GM18909 (cell line): ENCODE data around the gene FBXW5.

Experiments
- ATAC-seq: cut with Tn5 transposase; IDR thresholded peaks from one replicate; pipeline ENCODE4 v1.9.1; 2021; ENCODE audit warnings: mild to moderate bottlenecking; ENCODE audit not compliant: unreplicated experiment, poor library complexity

FBXW5 gene

DNA sequence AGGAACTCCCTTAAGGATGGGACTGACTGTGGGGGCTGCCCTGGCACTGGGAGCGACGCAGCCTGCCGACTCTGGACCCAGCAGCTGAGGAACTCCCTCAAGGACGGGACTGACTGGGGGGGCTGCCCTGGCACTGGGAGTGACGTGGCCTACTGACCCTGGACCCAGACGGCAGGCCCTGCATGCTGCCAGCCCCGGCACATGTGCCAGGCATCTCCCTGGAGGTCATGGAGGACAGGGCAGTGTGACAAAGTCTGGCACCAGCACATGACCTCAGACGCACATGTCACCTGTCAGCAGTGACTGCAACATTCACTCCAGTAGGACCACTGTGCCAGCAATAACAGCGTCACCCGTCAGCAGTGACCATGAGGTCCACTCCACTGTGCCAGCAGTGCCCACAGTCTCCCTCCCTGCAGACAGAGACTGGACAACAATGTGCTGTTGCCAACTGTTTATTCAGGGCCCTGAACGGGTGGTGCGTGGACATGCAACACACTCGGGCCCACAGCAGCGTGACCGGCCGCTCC lies 4.5 kb downstream of the FBXW5 start:
- ATAC-seq, result no peak

DNA sequence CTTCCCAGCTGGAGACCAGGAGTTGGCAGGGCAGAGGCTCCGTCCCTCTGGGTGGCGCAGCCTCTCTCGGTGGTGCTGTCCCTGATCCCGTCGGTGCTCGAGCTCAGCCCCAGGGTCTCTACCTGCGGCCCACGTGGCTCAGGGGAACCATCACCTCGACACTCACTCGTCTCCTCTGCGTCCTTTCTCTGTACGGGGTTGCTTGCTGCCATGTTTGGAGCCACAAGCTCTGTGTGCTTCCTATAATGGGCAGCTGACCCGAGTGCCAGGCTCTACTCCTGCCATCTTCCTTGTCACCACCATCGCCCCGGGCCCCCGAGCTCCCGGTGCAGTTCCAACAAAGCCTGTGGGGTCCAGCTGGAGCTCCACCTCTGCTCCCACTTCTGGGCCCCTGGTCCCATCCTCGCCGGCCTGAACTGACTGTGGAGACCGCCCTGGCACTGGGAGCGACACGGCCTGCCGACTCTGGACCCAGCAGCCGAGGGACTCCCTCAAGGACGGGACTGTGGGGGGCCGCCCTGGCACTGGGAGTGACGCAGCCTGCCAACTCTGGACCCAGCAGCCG lies 5.0 kb downstream of the FBXW5 start:
- ATAC-seq, result no peak

GRCh38 chr9:136937186-136938001 lies 7.1 kb downstream of the FBXW5 start:
- no peak for ATAC-seq

- ATAC-seq, result no peak
Observed at GRCh38 chr9:136936645-136937170, 7.8 kb downstream of the FBXW5 start.

DNA sequence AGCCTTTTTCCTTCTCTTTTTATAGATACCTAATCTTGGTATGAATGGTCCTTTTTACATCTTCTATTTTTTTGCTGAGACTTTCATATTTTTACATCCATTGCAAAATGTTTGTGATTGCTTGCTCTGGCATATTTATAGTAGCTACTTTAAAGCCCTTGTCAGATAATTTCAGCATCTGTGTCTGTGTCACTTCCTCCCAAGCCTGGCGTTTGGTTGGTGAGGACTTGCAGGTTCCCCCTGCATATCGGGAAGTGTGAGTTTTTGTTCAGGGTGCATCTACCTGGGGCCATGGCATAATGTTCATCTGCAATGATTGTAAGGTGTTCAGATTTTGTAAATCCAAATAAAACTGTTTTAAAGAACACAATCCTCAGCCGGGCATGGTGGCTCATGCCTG lies 8.9 kb downstream of the FBXW5 start:
- ATAC-seq, result no peak

- no peak for ATAC-seq
Observed at GRCh38 chr9:136934277-136934676, 10.3 kb downstream of the FBXW5 start.

- no peak for ATAC-seq
Observed at GRCh38 chr9:136931611-136932130, 12.9 kb downstream of the FBXW5 start.

DNA sequence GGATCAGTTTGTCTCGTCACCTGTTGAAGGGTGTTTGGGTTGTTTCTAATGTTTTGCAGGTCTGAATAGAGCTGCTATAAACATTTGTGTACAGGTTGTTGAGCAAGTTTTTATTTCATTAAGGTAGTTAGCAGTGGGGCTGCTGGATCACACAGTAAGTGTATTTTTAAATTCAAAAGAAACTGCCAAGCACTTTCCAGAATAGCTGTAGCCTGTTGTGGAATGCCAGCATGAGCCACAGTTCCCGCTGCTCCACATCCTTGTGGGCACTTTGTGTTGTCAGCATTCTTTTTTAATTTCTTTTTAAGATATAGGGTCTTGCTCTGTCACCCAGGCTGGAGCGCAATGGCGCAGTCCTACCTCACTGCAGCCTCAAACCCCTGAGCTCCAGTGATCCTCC lies 14.5 kb downstream of the FBXW5 start:
- ATAC-seq, result no peak

DNA sequence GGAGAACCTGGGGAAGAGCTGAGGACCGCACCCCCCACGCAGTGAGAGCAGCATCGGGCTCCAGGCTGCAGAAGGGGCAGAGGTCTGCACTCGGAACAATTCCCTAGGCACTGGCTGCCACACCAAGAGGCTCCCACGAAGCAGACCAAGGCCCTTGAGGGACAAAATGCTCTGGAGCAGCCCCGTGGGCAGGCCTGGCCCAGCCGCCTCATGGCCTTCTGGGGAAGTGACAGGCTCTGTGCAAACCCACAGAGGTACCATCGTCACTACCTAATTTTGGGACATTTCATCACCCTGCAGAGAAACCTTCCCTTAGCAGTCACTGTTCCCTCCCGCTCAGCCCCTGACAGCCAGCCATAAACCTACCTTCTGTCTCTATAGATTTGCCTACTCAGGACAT lies 15.9 kb downstream of the FBXW5 start:
- no peak for ATAC-seq

GRCh38 chr9:136927343-136928271 lies 16.9 kb downstream of the FBXW5 start:
- no peak for ATAC-seq

DNA sequence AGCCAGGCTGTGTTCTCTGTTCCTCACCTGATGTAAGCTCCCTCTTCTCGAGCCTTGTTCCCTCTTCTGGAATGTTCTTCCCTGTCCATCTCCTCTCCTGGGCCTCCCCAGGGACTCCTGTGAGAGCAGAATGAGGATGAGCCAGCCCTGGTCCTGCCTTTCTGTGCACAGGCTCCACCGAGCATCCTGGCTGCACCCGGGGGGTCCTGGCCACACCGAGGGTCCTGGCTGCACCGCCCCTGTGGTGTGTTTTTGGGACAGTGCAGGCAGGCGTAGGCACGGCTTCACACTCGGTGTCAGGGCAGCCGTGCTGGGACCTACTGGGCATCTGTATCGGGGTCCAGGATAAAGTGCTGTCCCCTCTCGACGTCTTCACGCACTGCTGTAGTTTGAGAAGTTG lies 17.8 kb downstream of the FBXW5 start:
- no peak for ATAC-seq

GRCh38 chr9:136926154-136926704 lies 18.3 kb downstream of the FBXW5 start:
- no peak for ATAC-seq

DNA sequence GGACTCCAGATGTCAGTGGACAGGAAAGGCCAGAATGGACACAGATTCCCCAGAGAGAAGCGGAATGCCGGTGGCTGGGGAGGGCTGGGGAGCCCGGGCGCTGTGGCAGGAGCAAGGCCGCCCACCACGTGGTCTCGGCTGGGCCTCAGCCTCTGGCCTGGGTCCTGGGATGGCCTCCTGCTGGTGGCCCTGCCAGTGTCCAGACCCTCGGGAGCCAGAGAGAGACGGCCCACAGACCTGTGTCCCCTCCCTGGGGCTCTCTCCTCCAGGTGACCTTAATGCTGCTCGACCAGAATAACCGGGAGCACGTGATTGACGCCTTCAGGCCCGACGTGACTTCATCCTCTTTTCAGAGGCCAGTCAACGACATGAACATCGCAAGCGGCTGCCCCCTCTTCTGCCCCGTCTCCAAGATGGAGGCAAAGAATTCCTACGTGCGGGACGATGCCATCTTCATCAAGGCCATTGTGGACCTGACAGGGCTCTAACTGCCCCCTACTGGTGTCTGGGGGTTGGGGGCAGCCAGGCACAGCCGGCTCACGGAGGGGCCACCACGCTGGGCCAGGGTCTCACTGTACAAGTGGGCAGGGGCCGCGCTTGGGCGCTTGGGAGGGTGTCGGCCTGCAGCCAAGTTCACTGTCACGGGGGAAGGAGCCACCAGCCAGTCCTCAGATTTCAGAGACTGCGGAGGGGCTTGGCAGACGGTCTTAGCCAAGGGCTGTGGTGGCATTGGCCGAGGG lies 19.0 kb downstream of the FBXW5 start:
- ATAC-seq, result no peak

DNA sequence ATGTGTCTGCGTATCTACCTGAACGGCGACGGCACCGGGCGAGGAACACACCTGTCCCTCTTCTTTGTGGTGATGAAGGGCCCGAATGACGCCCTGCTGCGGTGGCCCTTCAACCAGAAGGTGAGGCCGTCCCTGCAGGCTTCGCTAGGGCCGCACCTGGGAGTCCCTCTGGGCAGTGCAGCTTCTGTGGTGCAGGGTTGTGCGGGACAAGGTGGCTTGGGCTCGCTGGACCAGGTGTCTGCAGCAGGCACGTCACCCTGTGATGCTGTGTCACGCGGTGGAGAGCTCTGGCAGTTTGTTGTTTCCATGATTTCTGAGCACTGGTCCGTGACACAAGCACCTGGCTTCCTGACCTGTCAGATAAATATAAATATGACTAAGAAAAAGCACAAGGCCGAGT lies 20.7 kb downstream of the FBXW5 start:
- ATAC-seq, result no peak

DNA sequence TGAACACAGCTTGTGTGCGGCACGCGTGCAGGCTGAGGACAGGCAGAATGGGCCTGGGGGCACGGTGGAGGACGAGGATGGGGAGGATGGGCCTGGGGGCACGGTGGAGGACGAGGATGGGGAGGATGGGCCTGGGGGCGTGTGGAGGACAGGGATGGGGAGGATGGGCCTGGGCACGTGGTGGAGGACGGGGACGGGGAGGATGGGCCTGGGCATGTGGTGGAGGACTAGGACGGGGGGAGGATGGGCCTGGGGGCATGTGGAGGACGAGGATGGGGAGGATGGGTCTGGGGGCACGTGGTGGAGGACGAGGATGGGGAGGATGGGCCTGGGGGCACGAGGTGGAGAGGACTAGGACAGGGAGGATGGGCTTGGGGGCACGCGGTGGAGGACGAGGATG lies 22.0 kb downstream of the FBXW5 start:
- no peak for ATAC-seq

GRCh38 chr9:136921718-136922117 lies 22.8 kb downstream of the FBXW5 start:
- no peak for ATAC-seq

DNA sequence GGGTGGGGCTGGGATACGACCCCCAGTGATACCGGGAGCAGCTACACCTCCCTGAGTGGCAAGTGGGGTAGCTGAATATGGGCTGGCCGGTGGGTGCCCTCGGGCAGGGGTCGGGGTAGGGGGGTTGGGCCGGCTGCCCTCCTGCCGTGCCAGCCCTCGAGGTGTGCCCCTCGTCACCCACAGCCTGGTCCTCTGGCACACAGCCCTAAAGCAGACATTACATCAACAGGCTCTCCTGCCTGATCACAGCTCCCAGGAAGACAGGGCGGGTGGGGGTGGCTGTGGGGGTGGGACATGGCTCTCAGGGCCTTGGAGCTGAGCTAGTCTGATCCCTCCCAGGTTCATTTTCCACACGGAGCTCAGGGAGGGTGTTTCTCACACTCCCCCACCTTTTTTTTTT lies 23.2 kb downstream of the FBXW5 start:
- no peak for ATAC-seq

DNA sequence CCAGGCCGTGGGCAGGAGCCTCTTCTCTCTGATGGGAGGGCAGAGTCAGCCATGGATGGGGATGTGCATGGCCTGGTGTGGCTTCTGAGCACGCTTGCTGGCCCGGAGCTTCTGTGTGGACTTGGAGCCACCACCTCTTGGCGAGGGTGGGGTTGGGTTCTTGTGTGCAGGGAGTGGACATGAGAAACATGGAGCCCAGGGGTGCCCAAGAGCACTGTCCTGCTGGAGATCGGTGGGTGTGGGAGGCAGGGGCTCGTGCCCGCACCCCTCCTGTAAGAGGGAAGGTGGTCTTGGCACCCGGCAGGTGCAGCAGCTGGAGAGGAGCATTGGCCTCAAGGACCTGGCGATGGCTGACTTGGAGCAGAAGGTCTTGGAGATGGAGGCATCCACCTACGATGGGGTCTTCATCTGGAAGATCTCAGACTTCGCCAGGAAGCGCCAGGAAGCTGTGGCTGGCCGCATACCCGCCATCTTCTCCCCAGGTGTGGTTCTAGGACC lies 23.8 kb downstream of the FBXW5 start:
- ATAC-seq, result no peak

- no peak for ATAC-seq
Observed at GRCh38 chr9:136920069-136920468, 24.5 kb downstream of the FBXW5 start.
